GM19463 (cell line): ENCODE results near the gene EIF1AY.
"Not testable (repeated sequence)": the region's sequence is repeated elsewhere in the genome, so short reads cannot be mapped to it uniquely, and the experiment has no call there.

ENCODE experiments used
- ATAC-seq: cut with Tn5 transposase; IDR thresholded peaks from one replicate; pipeline ENCODE4 v1.9.1; 2021; ENCODE audit warnings: mild to moderate bottlenecking, moderate library complexity; ENCODE audit not compliant: unreplicated experiment

The EIF1AY gene, protein sequence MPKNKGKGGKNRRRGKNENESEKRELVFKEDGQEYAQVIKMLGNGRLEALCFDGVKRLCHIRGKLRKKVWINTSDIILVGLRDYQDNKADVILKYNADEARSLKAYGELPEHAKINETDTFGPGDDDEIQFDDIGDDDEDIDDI

GRCh38 chrY:20575531-20576121 is at the start of gene EIF1AY:
TSS of gene EIF1AY (plus strand) at chrY:20575776. CDS start at chrY:20575872, 96 bp downstream.
- no peak for ATAC-seq

- no peak for ATAC-seq
Observed at GRCh38 chrY:20528435-20528834, 47.1 kb upstream of the EIF1AY start.

DNA sequence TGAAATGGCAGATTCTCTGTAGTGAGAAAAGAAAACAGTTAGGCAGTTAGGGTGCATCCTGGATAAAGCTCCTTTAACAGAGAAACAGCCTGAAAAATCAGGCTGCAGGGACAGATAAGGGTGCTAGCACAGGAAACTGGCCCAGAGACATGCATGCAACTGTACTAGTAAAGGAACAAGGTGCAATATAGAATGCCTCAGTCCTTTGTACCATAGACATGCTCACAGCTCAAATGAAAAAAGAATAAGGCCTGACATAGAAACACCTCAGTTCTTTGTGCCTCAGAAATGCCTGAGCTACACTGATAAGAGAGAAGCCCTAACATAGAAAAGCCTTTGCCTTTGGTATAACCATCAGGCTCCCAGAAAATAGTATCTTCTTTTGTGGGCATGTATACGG is 37.4 kb upstream of the EIF1AY start:
- no peak for ATAC-seq

DNA sequence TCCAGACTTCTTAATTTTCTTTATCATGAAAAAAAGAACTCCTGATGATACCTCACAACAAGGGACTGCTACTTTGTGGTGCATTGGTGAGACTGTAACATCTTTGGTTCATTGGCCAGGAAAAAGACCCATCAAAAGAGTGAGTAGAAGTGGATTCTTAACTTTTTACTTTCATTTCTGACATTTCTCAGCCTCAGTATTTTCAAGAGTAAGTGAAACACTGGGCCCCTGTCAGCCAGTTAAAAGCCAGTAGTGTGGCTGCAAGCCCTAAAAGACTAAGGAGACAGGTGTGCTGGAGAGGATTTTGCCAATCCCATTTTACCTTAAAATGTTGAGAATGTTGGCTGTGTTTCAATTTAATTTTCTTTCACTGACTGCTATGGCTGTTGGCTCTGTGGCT is 36.6 kb upstream of the EIF1AY start:
- no peak for ATAC-seq

- ATAC-seq, result no peak
Observed at GRCh38 chrY:20544451-20544960, 31.1 kb upstream of the EIF1AY start.

GRCh38 chrY:20546071-20546470 is 29.5 kb upstream of the EIF1AY start:
- ATAC-seq, result no peak

DNA sequence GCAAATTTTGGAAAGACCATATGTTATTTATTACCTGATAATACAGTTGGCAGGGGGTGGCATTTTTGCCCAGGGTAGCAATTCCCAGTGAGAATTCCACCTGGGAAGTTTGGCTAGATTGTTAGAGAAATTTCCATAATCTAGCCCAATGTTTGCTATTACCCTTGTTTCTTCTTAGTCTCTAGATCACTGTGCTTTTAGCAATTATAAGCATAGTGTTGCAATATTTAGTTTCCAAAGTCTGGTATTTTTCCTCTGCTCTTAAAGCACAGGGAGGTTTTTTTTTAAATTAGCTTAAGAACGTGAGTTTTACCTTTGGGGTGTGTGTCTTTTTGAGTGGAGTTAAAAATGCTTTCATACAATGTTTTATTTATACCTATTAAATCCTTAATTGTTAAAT is 26.3 kb upstream of the EIF1AY start:
- ATAC-seq, result no peak

- no peak for ATAC-seq
Observed at GRCh38 chrY:20551840-20552239, 23.7 kb upstream of the EIF1AY start.

DNA sequence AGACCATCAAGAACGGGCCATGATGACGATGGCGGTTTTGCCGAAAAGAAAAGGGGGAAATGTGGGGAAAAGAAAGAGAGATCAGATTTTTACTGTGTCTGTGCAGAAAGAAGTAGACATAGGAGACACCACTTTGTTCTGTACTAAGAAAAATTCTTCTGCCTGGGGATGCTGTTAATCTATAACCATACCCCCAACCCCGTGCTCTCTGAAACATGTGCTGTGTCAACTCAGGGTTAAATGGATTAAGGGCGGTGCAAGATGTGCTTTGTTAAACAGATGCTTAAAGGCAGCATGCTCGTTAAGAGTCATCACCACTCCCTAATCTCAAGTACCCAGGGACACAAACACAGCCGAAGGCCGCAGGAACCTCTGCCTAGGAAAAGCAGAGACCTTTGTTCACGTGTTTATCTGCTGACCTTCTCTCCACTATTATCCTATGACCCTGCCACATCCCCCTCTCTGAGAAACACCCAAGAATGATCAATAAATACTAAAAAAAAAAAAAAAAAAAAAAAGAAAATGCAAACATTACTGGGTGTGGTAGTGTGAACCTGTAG is 22.7 kb upstream of the EIF1AY start:
- ATAC-seq, result not testable (repeated sequence)

- no peak for ATAC-seq
Observed at GRCh38 chrY:20555820-20556219, 19.8 kb upstream of the EIF1AY start.

DNA sequence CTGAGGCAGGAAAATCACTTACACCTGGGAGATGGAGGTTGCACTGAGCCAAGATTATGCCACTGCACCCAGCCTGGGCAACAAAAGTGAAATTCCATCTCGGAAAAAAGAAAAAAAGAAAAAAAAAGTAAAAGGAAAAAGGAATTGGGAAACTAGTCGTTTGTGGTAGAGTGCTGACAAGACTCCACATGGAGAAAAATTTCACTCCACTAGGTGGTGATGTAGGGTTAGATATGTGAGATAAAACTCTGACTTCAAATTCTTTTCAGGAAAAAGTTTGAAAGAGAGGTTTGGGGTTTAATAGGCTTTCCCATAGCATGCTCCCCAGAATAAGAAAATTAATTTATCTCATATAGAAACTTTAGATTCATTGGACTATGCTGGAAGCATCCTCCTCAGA is 16.9 kb upstream of the EIF1AY start:
- ATAC-seq, result no peak

GRCh38 chrY:20559873-20560512 is 15.6 kb upstream of the EIF1AY start:
- ATAC-seq, result no peak

DNA sequence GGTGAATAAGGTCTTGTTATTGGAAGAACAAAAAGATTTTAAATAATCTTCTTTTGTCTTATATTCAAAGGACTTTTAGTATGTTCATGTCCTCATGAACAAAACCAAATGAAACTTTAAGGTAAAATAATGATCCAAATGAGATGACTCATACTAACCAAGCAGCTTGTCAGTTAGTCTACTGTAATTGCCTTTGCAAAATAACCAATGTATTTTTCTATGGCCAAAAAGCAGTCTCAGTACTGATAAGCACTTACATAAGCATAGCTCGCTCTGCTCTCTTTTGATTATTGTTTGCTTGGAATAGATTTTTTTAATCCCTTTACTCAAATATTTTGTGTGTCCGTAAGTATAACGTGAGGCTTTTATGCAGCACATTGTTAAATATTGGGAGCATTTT is 4.3 kb upstream of the EIF1AY start:
- ATAC-seq, result no peak

DNA sequence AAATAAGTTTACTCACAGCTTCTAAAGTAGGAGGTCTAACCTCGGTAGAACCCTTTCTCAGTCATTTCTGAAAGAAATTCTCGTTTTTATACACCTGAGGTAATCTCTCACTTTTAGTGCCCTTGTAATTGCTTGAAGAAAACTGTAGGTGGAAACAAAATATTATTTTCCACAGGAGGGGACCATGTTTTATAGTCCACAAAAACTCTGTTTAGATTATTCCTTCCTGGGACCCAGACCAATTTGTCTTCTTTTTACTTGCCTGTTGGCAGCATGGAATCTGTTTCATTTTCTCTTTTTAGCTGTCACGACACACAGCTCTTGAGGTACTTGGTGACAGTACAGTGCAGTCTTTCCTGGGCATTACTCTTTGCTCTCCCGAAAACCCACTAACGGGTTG is 930 bp downstream of the EIF1AY start:
- no peak for ATAC-seq

- ATAC-seq, result no peak
Observed at GRCh38 chrY:20578206-20578605, 2.6 kb downstream of the EIF1AY start.

GRCh38 chrY:20581687-20582086 is 6.1 kb downstream of the EIF1AY start:
- ATAC-seq, result no peak

- ATAC-seq, result no peak
Observed at GRCh38 chrY:20586161-20586560, 10.6 kb downstream of the EIF1AY start.
